Ovary (tissue), 3 donors: ENCODE data around the gene FREY1.
A peak's percentile ranks its signal among the peaks of the same experiment; 100 is the strongest.

ENCODE experiments used
- CTCF ChIP-seq, 3 donors: fragments of 450-650 bp in 2 of 3; fragments of 200-600 bp in 1 of 3; IDR thresholded peaks; one replicate each; pipeline versions ENCODE4 v1.5.1 to v1.8.0; 2016 to 2022; ENCODE audit warnings: antibody characterized with exemption in 3 of 3, mild to moderate bottlenecking in 1 of 3
- POLR2A ChIP-seq: fragments of 450-650 bp; IDR thresholded peaks from one replicate; pipeline ENCODE4 v1.6.1; 2017; ENCODE audit warnings: antibody characterized with exemption, mild to moderate bottlenecking, moderate library complexity
- donor health status: DM: no; HTN: no; CAD: no.

GRCh38 chr11:45899448-45900174 lies 7.5 kb downstream of the FREY1 start:
- TF ChIP-seq CTCF (IDR thresholded peaks at IDR 0.05) (no peak), POLR2A (peak; percentile 56)
